Stimulated activated CD4-positive, alpha-beta T cell treated with anti-CD3 and anti-CD28 coated beads, TNF-alpha, amount 100 ng/mL, for 48 hours (primary cell): ENCODE measurements around the gene CACNA1C.

Experiments used
- DNase-seq, 3 donors: peaks; one replicate each; pipeline ENCODE4 v3.0.0-alpha.2; 2020; ENCODE audit warnings: low read depth in 3 of 3

Gene CACNA1C

GRCh38 chr12:2413999-2414792 is 361.4 kb downstream of the CACNA1C start:
- DNase-seq = no peak

GRCh38 chr12:2414810-2415567 is 362.2 kb downstream of the CACNA1C start:
- no peak for DNase-seq

DNA sequence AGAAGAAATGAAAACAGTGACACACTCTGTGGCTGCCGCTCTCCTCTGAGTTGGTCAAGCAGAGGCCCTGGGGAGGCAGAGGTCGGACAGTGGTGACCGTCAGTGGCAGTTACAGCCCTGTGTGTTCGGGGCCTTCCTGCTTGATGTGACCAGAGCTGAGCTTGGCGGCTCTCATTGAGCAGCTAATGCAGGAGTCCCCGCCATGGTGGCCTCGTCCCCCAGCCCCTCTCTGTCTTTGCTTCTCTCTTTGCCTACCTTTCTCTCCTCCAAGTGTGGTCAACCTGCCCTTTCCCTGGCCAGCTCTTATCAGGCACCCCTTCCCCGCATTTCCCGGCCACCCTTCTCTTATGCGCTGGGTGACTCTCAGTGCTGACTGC is 362.8 kb downstream of the CACNA1C start:
- no peak for DNase-seq

GRCh38 chr12:2416158-2416557 is 363.4 kb downstream of the CACNA1C start:
- DNase-seq = no peak

- no peak for DNase-seq
These were observed 364.8 kb downstream of the CACNA1C start for GRCh38 chr12:2417481-2418160.

GRCh38 chr12:2418579-2418978 is 365.8 kb downstream of the CACNA1C start:
- DNase-seq = no peak

DNA sequence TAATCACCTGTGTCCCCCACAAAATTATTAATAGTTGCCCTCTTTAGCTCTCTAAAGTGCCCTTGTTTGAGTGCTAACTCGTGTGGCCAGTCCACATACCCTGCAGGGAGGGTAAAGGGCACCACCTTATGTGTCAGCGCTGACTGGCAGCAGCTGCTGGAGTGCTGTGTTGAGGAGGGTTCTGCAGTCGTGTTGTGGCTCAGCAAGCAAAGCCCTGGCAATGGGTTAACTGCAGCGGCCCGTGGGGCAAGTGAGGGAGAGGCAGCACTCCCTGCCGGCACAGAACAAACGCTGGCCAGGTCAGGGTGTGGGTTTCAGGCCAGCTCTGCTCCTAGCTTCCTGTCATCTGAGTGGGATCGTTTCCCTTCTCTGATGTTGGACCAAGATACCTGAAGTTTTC is 369.8 kb downstream of the CACNA1C start:
- DNase-seq = no peak

- no peak for DNase-seq
These were observed 376.2 kb downstream of the CACNA1C start for GRCh38 chr12:2429032-2429431.

DNA sequence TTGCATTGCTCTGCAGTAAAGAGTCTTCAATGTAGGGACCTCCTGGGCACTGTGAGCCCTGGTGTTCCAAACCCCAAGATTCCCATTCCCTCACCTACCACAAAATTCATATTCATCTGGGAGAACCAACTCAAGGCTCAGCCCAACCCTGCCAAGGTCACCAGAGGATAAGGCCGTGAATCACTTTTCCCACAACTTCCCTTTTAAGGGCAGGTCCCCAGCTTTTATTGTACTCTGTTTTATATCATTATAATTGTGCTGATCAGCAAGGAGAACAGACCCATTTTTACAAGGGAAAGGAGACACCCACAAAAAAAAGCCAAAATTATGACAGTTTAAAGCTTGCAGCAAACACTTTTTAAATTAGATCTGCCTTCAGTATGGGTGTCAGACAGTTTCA is 379.0 kb downstream of the CACNA1C start:
- no peak for DNase-seq

GRCh38 chr12:2432856-2433255 is 380.1 kb downstream of the CACNA1C start:
- no peak for DNase-seq

GRCh38 chr12:2435511-2435910 is 382.7 kb downstream of the CACNA1C start:
- no peak for DNase-seq

DNA sequence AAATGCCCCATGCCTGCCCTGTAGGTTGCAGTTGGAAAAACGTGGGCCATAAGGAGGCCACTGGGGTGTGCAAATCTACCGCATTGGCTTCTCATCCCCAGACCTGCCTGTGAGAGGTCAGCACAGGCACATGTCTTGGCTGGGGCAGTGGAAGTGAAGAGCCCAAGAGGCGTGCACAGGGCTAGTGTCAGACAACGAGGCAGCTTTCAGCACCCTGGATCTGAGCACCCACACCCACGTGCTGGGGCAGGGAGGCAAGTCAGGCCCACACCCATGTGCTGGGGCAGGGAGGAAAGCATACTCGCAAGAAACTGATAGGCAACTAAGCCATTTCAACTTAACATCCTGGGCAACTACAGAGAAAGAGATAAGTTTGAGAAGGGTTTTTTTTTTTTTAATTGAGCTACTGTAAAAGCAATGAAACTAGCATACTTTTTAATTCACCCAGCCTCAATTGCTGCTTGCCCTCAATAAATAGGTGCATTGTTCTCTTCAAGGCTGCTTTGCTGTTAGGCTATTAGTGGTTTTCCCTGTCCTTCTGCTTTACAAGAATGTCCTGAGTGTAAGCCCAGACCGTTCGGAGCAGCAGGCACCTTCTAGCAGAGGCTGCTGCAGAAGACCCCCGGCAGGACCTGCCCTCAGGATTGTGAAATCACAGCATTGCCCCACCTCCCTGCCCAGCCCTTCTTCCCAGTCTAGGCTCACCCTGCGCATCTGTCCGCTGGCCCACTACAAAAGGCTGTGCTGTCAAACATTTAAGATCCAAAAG is 386.7 kb downstream of the CACNA1C start:
- no peak for DNase-seq

GRCh38 chr12:2443776-2444175 is 391.0 kb downstream of the CACNA1C start:
- DNase-seq = no peak

DNA sequence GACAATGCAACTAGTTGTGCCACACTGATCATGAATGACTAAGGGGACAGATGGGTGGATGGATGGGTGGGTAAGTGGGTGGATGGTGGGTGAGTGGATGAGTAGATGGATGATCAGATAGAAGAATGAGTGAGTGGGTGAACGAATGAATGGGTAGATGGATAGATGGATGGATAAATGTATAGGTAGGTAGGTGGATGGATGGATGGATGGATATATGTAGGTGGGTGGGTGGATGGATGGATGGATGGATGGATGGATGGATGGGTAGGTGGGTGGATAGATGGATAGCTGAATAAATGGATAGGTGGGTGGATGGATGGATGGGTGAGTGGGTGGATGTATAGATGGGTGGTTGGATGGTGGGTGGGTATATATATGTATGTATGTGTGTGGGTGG is 393.2 kb downstream of the CACNA1C start:
- no peak for DNase-seq

DNA sequence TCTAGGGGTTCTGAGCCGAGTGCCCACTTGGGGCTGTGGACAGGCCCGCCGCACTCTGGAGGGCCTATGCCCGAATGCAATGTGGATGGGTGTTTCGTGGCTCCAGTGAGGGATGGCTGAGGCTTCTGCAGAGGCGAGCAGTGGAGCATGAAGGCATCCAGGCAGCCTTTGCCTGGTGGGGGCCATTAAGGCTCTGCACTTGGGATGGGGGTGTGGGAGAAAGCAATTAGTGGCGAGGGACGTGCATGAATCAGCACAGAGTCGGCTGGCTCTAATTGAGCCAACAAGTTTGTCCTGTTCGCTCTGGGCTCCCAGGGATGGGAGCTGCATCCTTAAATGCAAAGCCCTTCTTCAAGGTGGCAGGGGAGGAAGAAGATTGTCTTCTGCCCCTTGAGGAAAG is 395.1 kb downstream of the CACNA1C start:
- DNase-seq = no peak

GRCh38 chr12:2449586-2449985 is 396.8 kb downstream of the CACNA1C start:
- DNase-seq = no peak

DNA sequence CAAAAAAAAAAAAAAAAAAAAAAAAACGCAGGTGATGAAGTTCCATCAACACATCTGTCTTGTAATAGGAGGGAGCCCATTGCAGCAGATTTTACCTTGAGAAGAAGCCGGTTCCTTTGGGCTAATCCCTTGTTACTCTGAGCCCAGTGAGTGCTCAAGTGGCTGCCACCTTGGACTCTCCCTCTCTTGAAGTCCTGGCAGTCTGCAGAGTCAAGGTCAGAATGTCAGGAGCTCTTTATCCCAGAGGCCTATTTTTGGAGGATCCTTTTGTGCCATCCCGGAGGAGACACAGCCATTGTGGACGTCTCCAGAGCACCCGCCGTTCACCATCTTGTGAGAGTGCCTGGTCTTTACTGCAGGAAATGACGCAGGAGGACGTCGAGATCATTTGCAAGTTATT is 397.8 kb downstream of the CACNA1C start:
- DNase-seq = no peak

- DNase-seq = no peak
These were observed 398.2 kb downstream of the CACNA1C start for GRCh38 chr12:2451025-2451424.

GRCh38 chr12:2451497-2451896 is 398.7 kb downstream of the CACNA1C start:
- DNase-seq = no peak

GRCh38 chr12:2453076-2453760 is 400.4 kb downstream of the CACNA1C start:
- DNase-seq = no peak

GRCh38 chr12:2453761-2454090 is 400.9 kb downstream of the CACNA1C start:
- no peak for DNase-seq
